PC-9 (cell line): Measurements from ENCODE around the gene SLC39A1.

Experiments
- EZH2 ChIP-seq: fragments of 200-600 bp; sonication (generic); IDR thresholded peaks from 2 replicates; pipeline ENCODE4 v1.8.0; 2017; ENCODE audit warnings: antibody characterized with exemption, low read depth
- TF ChIP-seq, protein P1 (sequence below): fragments of 200-600 bp; sonication (generic); conservative IDR thresholded peaks from 2 replicates; pipeline ENCODE4 v1.6.1; 2017; ENCODE audit warnings: mixed run types, antibody characterized with exemption, mild to moderate bottlenecking, moderate library complexity

DNA sequence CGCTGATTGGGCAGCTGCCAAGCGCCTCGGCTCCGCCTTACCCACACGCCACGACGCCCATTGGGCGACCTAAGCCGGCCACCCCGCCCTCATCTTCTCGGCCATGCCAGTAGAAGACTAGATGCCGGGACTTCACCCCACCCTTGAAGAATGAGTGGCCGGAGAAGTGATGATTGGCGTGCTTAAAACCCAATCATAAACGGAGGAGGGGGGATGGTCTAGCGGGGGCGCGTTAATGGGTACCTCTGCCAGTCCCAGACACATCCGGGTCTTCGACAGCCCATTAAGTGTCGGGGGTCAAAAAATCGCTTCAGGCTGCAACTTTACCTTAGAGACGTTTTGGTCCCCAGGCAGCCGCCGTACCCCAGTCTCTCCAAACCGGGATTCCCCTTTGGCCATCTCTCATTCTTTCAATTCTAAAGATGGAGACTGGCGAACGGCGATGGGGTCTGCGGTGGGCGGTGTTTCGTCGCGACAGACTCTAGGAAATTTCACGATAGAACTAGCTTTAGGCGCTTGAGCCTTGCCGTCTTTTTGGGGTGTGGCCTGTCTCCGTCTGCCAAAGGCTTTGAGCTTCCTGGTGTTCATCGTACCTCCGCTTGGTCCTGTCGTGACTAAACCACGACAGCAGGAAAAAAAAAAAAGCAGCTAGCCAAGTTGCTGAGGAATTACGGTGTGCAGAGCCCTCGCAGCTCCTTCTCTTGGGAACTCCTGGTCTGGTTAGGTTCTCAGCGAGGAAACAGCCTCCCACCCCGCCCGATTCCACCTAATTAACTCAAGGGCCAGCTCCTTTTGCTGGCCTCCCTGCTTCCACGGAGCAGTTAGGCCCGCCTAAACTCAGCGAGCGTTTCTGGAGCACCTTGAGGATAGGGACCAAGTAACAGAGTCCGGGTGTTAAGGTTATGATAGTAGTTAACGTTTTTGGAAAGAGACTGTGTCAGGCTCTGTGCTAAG, 40.1 kb downstream of the SLC39A1 start, which contains the start of gene GATAD2B:
- TF ChIP-seq EZH2: no peak
- TF ChIP-seq, protein P1, sequence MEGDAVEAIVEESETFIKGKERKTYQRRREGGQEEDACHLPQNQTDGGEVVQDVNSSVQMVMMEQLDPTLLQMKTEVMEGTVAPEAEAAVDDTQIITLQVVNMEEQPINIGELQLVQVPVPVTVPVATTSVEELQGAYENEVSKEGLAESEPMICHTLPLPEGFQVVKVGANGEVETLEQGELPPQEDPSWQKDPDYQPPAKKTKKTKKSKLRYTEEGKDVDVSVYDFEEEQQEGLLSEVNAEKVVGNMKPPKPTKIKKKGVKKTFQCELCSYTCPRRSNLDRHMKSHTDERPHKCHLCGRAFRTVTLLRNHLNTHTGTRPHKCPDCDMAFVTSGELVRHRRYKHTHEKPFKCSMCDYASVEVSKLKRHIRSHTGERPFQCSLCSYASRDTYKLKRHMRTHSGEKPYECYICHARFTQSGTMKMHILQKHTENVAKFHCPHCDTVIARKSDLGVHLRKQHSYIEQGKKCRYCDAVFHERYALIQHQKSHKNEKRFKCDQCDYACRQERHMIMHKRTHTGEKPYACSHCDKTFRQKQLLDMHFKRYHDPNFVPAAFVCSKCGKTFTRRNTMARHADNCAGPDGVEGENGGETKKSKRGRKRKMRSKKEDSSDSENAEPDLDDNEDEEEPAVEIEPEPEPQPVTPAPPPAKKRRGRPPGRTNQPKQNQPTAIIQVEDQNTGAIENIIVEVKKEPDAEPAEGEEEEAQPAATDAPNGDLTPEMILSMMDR: no peak
